Mucosa of rectum (tissue), 2 donors: ENCODE data around the gene EVC.

ENCODE experiments used
- H3K27ac ChIP-seq, 2 donors: one replicate each; pipeline ENCODE4 v1.7.0; 2013; ENCODE audit warnings: inconsistent platforms in 2 of 2, low read depth in 2 of 2, low read length in 2 of 2
- H3K27me3 ChIP-seq, 2 donors: one replicate each; pipeline ENCODE4 v1.7.0; 2013; ENCODE audit warnings: low read length in 2 of 2; ENCODE audit not compliant: control insufficient read depth in 2 of 2, insufficient read depth in 2 of 2
- H3K36me3 ChIP-seq, 2 donors: one replicate each; pipeline ENCODE4 v1.7.0; 2013; ENCODE audit warnings: low read length in 2 of 2; ENCODE audit not compliant: control insufficient read depth in 2 of 2, insufficient read depth in 2 of 2
- H3K4me1 ChIP-seq, 2 donors: one replicate each; pipeline ENCODE4 v1.7.0; 2013; ENCODE audit warnings: low read length in 2 of 2, mild to moderate bottlenecking in 1 of 2; ENCODE audit not compliant: control insufficient read depth in 2 of 2, insufficient read depth in 2 of 2
- H3K4me3 ChIP-seq, 2 donors: one replicate each; pipeline ENCODE4 v1.7.0; 2013; ENCODE audit warnings: low read length in 2 of 2
- H3K9ac ChIP-seq, 2 donors: one replicate each; pipeline ENCODE4 v1.7.0; 2013; ENCODE audit warnings: low read length in 2 of 2, low read depth in 1 of 2, mild to moderate bottlenecking in 1 of 2
- H3K9me3 ChIP-seq, 2 donors: one replicate each; pipeline ENCODE4 v1.7.0; 2013; ENCODE audit warnings: low read length in 2 of 2; ENCODE audit not compliant: control insufficient read depth in 2 of 2
- donor health status: healthy.
- donor health status: Normal muscosa, but diverticular disease.

Gene EVC

GRCh38 chr4:5730436-5730835 is 19.4 kb downstream of the EVC start:
- Histone ChIP-seq H3K4me3 (no peak overlapping the region), H3K9me3 (no peaks in the 10 kb centered on the region), H3K27me3 (no peaks in the 10 kb centered on the region), H3K9ac (no peak overlapping the region), H3K27ac (no peak overlapping the region), H3K4me1 (no peaks in the 10 kb centered on the region), H3K36me3 (peaks cover 0 to 2% of the 10 kb centered on the region in 2 donors)

- no peak overlapping the region for H3K9ac ChIP-seq
- no peaks in the 10 kb centered on the region for H3K4me1 ChIP-seq
- H3K9me3 ChIP-seq, result no peaks in the 10 kb centered on the region
- H3K27me3 ChIP-seq, result no peaks in the 10 kb centered on the region
- no peak overlapping the region for H3K4me3 ChIP-seq
- H3K27ac ChIP-seq, result no peak overlapping the region
- peaks cover 0 to 2% of the 10 kb centered on the region in 2 donors for H3K36me3 ChIP-seq
Measured at GRCh38 chr4:5730993-5731990, 20.3 kb downstream of the EVC start.

GRCh38 chr4:5732158-5732557 is 21.2 kb downstream of the EVC start:
- H3K4me1 ChIP-seq, result no peaks in the 10 kb centered on the region
- no peak overlapping the region for H3K4me3 ChIP-seq
- no peaks in the 10 kb centered on the region for H3K9me3 ChIP-seq
- no peak overlapping the region for H3K27ac ChIP-seq
- H3K9ac ChIP-seq, result no peak overlapping the region
- peaks cover 0 to 2% of the 10 kb centered on the region in 2 donors for H3K36me3 ChIP-seq
- H3K27me3 ChIP-seq, result no peaks in the 10 kb centered on the region

- Histone ChIP-seq H3K9me3 (no peaks in the 10 kb centered on the region), H3K9ac (no peak overlapping the region), H3K4me3 (no peak overlapping the region), H3K27me3 (no peaks in the 10 kb centered on the region), H3K36me3 (peaks cover 0 to 2% of the 10 kb centered on the region in 2 donors), H3K4me1 (no peaks in the 10 kb centered on the region), H3K27ac (no peak overlapping the region)
Measured at GRCh38 chr4:5734853-5735252, 23.9 kb downstream of the EVC start.

- H3K36me3 ChIP-seq, result peaks cover 0 to 2% of the 10 kb centered on the region in 2 donors
- no peaks in the 10 kb centered on the region for H3K27me3 ChIP-seq
- no peak overlapping the region for H3K27ac ChIP-seq
Measured at GRCh38 chr4:5735463-5735862, 24.5 kb downstream of the EVC start.

GRCh38 chr4:5738061-5738460 is 27.1 kb downstream of the EVC start:
- Histone ChIP-seq H3K9me3 (no peaks in the 10 kb centered on the region), H3K27me3 (no peaks in the 10 kb centered on the region), H3K4me1 (no peaks in the 10 kb centered on the region), H3K9ac (no peak overlapping the region), H3K27ac (no peak overlapping the region), H3K36me3 (peaks cover 0 to 2% of the 10 kb centered on the region in 2 donors), H3K4me3 (no peak overlapping the region)

More at GRCh38 chr4:5735463-5735862, 24.5 kb downstream of the EVC start:
- no peak overlapping the region for H3K9ac ChIP-seq
- H3K9me3 ChIP-seq, result no peaks in the 10 kb centered on the region
- H3K4me3 ChIP-seq, result no peak overlapping the region
- no peaks in the 10 kb centered on the region for H3K4me1 ChIP-seq

- Histone ChIP-seq H3K4me1 (no peaks in the 10 kb centered on the region), H3K36me3 (peaks cover 0 to 2% of the 10 kb centered on the region in 2 donors), H3K4me3 (no peak overlapping the region), H3K27ac (no peak overlapping the region), H3K9ac (no peak overlapping the region), H3K9me3 (no peaks in the 10 kb centered on the region), H3K27me3 (no peaks in the 10 kb centered on the region)
Measured at GRCh38 chr4:5742388-5742787, 31.4 kb downstream of the EVC start.

GRCh38 chr4:5742968-5743367 is 32.0 kb downstream of the EVC start:
- Histone ChIP-seq H3K9ac (no peak overlapping the region), H3K4me3 (no peak overlapping the region), H3K27me3 (no peaks in the 10 kb centered on the region), H3K9me3 (no peaks in the 10 kb centered on the region), H3K27ac (no peak overlapping the region), H3K4me1 (no peaks in the 10 kb centered on the region), H3K36me3 (peaks cover 0 to 2% of the 10 kb centered on the region in 2 donors)

GRCh38 chr4:5746250-5746649 is 35.2 kb downstream of the EVC start:
- Histone ChIP-seq H3K9ac (no peak overlapping the region), H3K27ac (no peak overlapping the region), H3K36me3 (peaks cover 0 to 2% of the 10 kb centered on the region in 2 donors), H3K4me1 (no peaks in the 10 kb centered on the region), H3K27me3 (no peaks in the 10 kb centered on the region), H3K4me3 (no peak overlapping the region), H3K9me3 (no peaks in the 10 kb centered on the region)

- H3K27me3 ChIP-seq, result no peaks in the 10 kb centered on the region
- no peak overlapping the region for H3K27ac ChIP-seq
- H3K4me3 ChIP-seq, result no peak overlapping the region
- H3K9ac ChIP-seq, result no peak overlapping the region
- H3K4me1 ChIP-seq, result no peaks in the 10 kb centered on the region
- H3K36me3 ChIP-seq, result peaks cover 0 to 2% of the 10 kb centered on the region in 2 donors
- H3K9me3 ChIP-seq, result no peaks in the 10 kb centered on the region
Measured at GRCh38 chr4:5746829-5747737, 36.1 kb downstream of the EVC start.
